Activated gamma-delta T cell (primary cell): Measurements from ENCODE around the gene TRAPPC2L.
"Not testable (repeated sequence)": the region's sequence is repeated elsewhere in the genome, so short reads cannot be mapped to it uniquely, and the experiment has no call there.

Experiments used
- DNase-seq: peaks from one replicate; lab custom pipeline; 2025; lab: John Stamatoyannopoulos, UW

Gene TRAPPC2L

DNA sequence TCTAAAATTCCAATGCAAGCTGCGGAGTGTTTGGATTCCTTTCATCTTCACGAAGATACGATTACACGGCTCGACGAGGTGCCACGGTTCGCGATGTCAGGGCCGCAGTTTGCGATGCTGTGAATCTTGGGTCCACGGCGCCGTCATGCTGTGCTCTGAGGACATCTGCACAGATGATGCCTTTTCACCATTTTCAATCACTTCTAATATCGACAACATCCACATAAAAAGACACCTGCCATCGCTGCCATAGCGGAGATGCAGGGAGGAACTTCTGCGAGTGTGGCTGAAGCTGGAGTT is 38.4 kb upstream of the TRAPPC2L start:
- DNase-seq: no peak

DNA sequence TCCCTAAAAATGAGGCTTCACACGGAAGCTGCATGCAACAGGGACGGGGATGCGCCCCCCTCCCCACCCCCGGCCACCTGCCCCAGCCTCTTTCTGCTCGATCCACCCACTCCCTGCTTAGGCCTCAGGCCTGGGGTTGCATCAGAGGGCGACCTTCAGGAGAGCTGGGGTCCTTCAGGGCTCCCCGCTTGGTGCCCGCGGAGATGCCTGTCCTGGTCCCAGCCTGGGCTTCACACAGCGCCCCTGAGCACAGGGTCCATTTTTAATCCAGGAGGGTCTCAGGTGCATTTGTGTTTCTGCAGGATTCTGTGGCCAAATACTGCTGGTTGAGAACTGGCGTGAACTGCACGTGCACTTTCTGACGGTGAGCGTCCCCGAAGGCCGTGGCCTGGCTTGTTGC is 37.8 kb upstream of the TRAPPC2L start:
- no peak for DNase-seq

- no peak for DNase-seq
Observed at GRCh38 chr16:88820385-88821025, 36.4 kb upstream of the TRAPPC2L start.

- no peak for DNase-seq
Observed at GRCh38 chr16:88821168-88821850, 35.6 kb upstream of the TRAPPC2L start.

GRCh38 chr16:88822281-88823040 is 34.5 kb upstream of the TRAPPC2L start:
- no peak for DNase-seq

GRCh38 chr16:88823646-88824045 is 33.3 kb upstream of the TRAPPC2L start:
- DNase-seq: not testable (repeated sequence)

DNA sequence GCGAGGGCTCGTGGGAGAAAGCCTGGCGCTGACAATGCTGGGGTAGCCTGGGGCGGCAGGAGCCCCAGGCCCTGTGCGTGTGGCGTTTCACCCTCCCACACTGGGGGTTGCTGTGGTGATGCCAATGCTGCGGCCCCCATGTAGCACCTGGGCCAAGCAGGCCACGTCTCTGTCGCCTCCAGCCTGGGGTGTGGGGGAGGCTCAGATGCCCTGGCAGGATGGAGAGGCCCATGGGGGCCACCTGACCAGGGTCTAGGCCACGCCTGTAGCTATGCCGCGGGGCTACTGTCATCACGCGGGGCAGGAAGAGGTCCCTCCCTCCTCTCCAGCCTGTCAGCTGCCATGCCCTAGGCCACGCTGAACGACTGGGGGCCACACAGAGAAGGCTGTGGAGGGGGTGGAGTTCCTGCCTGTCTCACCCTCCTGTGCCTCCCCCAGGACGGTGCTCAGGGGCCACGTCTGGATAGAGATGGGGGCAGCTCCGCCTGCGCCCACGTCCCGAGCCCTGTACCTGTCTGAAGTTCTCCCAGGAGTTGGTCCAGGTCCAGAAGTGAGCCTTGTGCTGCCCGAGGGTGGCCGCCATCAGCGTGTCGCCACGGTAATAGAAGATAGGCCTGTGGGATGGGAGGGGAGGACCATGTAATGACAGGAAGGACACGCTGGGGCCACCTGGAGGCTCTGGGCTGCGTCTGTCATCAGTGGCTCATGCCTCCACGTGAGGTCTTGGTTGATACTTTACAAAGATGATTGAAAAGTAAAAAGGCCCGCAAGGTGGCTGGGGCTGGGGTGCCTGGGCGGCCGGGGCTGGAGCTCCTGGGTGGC is 32.5 kb upstream of the TRAPPC2L start:
- no peak for DNase-seq

GRCh38 chr16:88825146-88825545 is 31.8 kb upstream of the TRAPPC2L start:
- DNase-seq: no peak

- DNase-seq: no peak
Observed at GRCh38 chr16:88826070-88826840, 30.7 kb upstream of the TRAPPC2L start.

- no peak for DNase-seq
Observed at GRCh38 chr16:88827727-88828126, 29.2 kb upstream of the TRAPPC2L start.

GRCh38 chr16:88828711-88829110 is 28.2 kb upstream of the TRAPPC2L start:
- DNase-seq: no peak

DNA sequence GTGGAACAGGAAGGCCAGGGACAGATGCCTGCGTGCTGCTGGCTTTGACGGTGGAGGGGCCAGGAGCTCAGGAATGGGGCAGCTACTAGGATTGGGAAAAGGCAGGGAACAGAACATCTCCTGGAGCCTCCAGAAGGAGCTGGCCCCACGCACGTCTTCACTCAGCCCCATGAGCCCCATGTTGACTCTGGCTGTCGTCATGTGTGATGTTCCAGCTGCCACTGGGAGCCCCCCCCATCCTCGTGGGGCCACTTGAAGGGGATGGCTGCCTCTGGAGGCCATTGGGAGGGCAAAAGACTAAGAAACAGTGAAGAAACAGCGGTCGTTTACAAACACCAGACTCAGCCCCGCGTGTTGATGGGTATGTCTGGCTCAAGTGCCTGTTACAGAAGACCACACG is 26.7 kb upstream of the TRAPPC2L start:
- no peak for DNase-seq

DNA sequence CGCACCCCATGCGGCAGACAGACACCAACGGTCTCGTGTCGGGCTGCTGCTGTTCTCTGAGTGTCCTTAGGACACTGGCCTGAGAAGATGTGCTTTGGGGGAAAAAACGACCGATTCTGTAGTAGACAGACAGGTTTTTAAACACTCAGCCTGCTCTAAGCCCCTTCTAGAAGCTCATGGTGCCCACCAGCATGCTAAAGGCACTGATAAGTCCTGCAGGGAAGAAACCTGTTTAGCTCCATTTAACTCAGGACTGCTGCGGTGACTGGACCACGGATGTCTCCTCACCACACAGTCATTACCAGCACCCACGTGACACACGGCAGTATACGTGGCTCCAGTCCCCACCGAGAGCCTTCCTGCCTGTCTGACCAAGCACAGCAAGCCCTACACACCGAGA is 26.1 kb upstream of the TRAPPC2L start:
- no peak for DNase-seq

GRCh38 chr16:88831838-88832237 is 25.1 kb upstream of the TRAPPC2L start:
- DNase-seq: no peak

DNA sequence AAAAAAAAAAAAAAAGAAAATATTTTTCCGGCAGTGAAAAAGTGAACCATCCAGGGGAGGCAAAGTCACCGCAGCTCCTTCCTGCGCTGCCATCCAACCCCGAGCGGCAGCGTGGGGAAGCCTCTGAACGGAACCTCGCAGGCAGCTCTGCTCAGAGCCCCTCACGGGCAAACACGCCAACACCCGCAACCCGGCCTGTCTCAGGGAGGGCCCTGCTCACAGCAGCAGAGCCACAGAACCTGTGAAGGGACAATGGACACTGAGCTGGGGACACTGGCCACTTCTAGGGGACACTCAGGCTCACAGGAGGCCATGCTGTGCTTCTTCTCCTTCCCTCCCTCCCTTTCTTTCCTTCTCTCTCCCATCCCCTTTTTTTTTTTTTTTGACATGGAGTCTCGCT is 23.8 kb upstream of the TRAPPC2L start:
- DNase-seq: no peak

DNA sequence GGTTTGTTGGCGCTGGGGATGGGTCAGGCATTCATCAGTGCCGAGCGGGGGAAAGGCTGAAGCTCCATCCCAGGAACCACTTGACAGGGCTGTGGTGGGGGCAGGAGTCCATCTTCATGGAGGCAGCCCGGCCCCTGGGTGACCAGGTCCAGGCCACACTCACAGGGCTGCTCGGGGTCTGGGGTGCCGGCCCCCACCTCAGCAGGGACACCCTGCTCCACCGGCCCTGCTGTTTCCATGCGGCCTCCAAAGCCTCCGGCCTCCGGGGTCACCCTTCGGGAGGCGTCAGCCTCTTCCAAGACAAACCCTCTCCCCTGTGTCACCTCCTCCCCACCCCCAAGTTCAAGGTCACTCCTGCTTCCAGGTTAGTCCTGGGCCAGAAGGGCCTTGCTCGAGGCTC is 22.3 kb upstream of the TRAPPC2L start:
- no peak for DNase-seq

GRCh38 chr16:88835383-88835782 is 21.5 kb upstream of the TRAPPC2L start:
- DNase-seq: no peak

GRCh38 chr16:88835818-88836217 is 21.1 kb upstream of the TRAPPC2L start:
- no peak for DNase-seq

DNA sequence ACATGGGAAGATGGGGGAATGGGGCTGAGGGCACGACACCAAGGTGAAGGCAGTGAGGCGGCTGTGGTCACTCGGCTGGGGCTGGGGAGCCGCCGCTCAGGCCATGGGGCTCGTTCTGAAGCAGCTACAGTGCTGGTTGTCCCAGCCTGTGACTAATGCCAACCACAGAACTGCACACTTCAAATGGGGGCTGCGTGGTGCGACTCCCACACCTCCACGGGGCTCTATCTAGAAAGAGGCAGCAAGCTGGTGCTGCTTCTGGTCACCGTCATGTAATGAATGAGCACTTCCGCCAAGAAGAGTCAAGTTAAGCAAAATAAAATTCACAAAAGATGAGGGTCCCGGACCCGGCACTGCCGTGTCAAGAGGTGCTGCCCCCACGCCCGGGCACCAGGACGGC is 20.1 kb upstream of the TRAPPC2L start:
- DNase-seq: no peak

- DNase-seq: no peak
Observed at GRCh38 chr16:88837806-88838205, 19.1 kb upstream of the TRAPPC2L start.

GRCh38 chr16:88838566-88838965 is 18.4 kb upstream of the TRAPPC2L start:
- DNase-seq: no peak
